Left ventricle myocardium inferior (tissue), 1 donor: Measurements from ENCODE around the gene LRRC74A. TPM values are rescaled to one million over a fixed set of nuclear protein-coding genes. Genes with fewer than 3 reads are reported as not detected.
A peak's percentile ranks its signal among the peaks of the same experiment; 100 is the strongest.
"Not testable (repeated sequence)": the region's sequence is repeated elsewhere in the genome, so short reads cannot be mapped to it uniquely, and the experiment has no call there.

Experiments used
- DNase-seq: peaks from one replicate; pipeline ENCODE4 v3.0.0-alpha.2; 2020
- H3K27ac ChIP-seq: fragments of 200-600 bp; replicated peaks from 2 replicates; pipeline ENCODE4 v1.8.0; 2021
- H3K27me3 ChIP-seq: fragments of 200-600 bp; 2 replicates; pipeline ENCODE4 v1.8.0; 2021; ENCODE audit warnings: low read depth
- H3K36me3 ChIP-seq: fragments of 200-600 bp; 2 replicates; pipeline ENCODE4 v1.8.0; 2021
- H3K4me1 ChIP-seq: fragments of 200-600 bp; 2 replicates; pipeline ENCODE4 v1.8.0; 2021
- H3K4me3 ChIP-seq: fragments of 200-600 bp; 2 replicates; pipeline ENCODE4 v1.8.0; 2021; ENCODE audit warnings: mild to moderate bottlenecking, moderate library complexity
- H3K9me3 ChIP-seq: fragments of 200-600 bp; replicated peaks from 2 replicates; pipeline ENCODE4 v1.8.0; 2021
- CTCF ChIP-seq: fragments of 200-600 bp; IDR thresholded peaks from 2 replicates; pipeline ENCODE4 v1.8.0; 2021; ENCODE audit warnings: antibody characterized with exemption, mild to moderate bottlenecking, borderline replicate concordance
- intact Hi-C: fragments of 100-400 bp; cut with micrococcal nuclease; formaldehyde crosslinking; loops from one replicate; pipeline ENCODE4 v1.11.0; 2022
- total RNA-seq: library from RNA; stranded (reverse); fragmentation: NEBNext Ultra II Directional; extraction: Animal tissue kit (Norgen Biotek cat#: 25700); gene quantifications from one replicate; pipeline ENCODE4 v1.2.1, GENCODE V29; 2021
- donor health status: DM: no; HTN: yes; CAD: no; lungs with severe emphysema.

LRRC74A gene
- total RNA-seq, 1 donor from 2014 or later, result not detected

GRCh38 chr14:76911473-76911872 is 85.3 kb downstream of the LRRC74A start:
- intact Hi-C loops, result loop anchor here (5.0 kb wide), 1 partner anchor 156 kb away; no protein-coding TSS in a partner anchor
- Histone ChIP-seq H3K4me1 (peaks cover 18% of the 10 kb centered on the region), H3K9me3 (no peaks in the 10 kb centered on the region), H3K4me3 (no peak overlapping the region), H3K27me3 (no peaks in the 10 kb centered on the region), H3K27ac (no peak overlapping the region), H3K36me3 (no peaks in the 10 kb centered on the region)
- no peak for TF ChIP-seq CTCF
- no peak for DNase-seq

- H3K9me3 ChIP-seq, H3K27me3 ChIP-seq, H3K27ac ChIP-seq, DNase-seq, H3K4me3 ChIP-seq, H3K36me3 ChIP-seq: not testable (repeated sequence)
- peaks cover 49% of the 10 kb centered on the region for H3K4me1 ChIP-seq
- intact Hi-C loops, result loop anchor here (5.0 kb wide), 2 partner anchors 38 to 153 kb away; no protein-coding TSS in a partner anchor
Observed at GRCh38 chr14:76914533-76915081, 88.4 kb downstream of the LRRC74A start.

GRCh38 chr14:76916040-76916715 is 90.0 kb downstream of the LRRC74A start:
- intact Hi-C loops, result loop anchor here (5.0 kb wide), 1 partner anchor 36 kb away; no protein-coding TSS in a partner anchor

GRCh38 chr14:76917158-76917596 is 91.0 kb downstream of the LRRC74A start:
- Histone ChIP-seq H3K36me3 (no peaks in the 10 kb centered on the region), H3K9me3 (no peaks in the 10 kb centered on the region), H3K27me3 (no peaks in the 10 kb centered on the region), H3K4me3 (no peak overlapping the region), H3K27ac (peak overlapping the region; percentile 95), H3K4me1 (peaks cover 63% of the 10 kb centered on the region)
- intact Hi-C loops, result loop anchor here (5.0 kb wide), 1 partner anchor 35 kb away; no protein-coding TSS in a partner anchor
- peak; percentile 62 for TF ChIP-seq CTCF
- peak; percentile 47 for DNase-seq

More at GRCh38 chr14:76916040-76916715, 90.0 kb downstream of the LRRC74A start:
- no peak for DNase-seq
- no peaks in the 10 kb centered on the region for H3K27me3 ChIP-seq
- peaks cover 63% of the 10 kb centered on the region for H3K4me1 ChIP-seq
- H3K36me3 ChIP-seq, result no peaks in the 10 kb centered on the region
- H3K9me3 ChIP-seq, result no peaks in the 10 kb centered on the region
- no peak overlapping the region for H3K4me3 ChIP-seq
- peak overlapping the region; percentile 95 for H3K27ac ChIP-seq
- no peak for TF ChIP-seq CTCF

- intact Hi-C loops, result loop anchor here (5.0 kb wide), 1 partner anchor 35 kb away; no protein-coding TSS in a partner anchor
- peak overlapping the region; percentile 13 for H3K4me3 ChIP-seq
- H3K9me3 ChIP-seq, result no peaks in the 10 kb centered on the region
- DNase-seq, result peak; percentile 79
- no peak for TF ChIP-seq CTCF
- H3K27me3 ChIP-seq, result no peaks in the 10 kb centered on the region
- peak overlapping the region; percentile 95 for H3K27ac ChIP-seq
- peaks cover 69% of the 10 kb centered on the region for H3K4me1 ChIP-seq
- H3K36me3 ChIP-seq, result no peaks in the 10 kb centered on the region
Observed at GRCh38 chr14:76917745-76918255, 91.6 kb downstream of the LRRC74A start.
